Memory B cell (primary cell): Measurements from ENCODE around the gene RPL13.

Source experiments
- ATAC-seq: fragments of 150-1000 bp; cut with Tn5 transposase; 2 replicates; pipeline ENCODE4 v1.10.0; 2021; ENCODE audit warnings: low read depth, mild to moderate bottlenecking, moderate library complexity
- DNase-seq, 2 donors: peaks; one replicate each; pipeline ENCODE4 v3.0.0; 2022; ENCODE audit warnings: low spot score in 2 of 2
- H3K27ac Mint-ChIP-seq: one replicate; pipeline ENCODE4 v1.8.0; 2022; ENCODE audit warnings: mild to moderate bottlenecking, moderate library complexity, mixed read lengths
- H3K27me3 Mint-ChIP-seq: one replicate; pipeline ENCODE4 v1.8.0; 2022; ENCODE audit warnings: mixed read lengths
- H3K36me3 Mint-ChIP-seq: one replicate; pipeline ENCODE4 v1.8.0; 2022; ENCODE audit warnings: mild to moderate bottlenecking, mixed read lengths
- H3K4me1 Mint-ChIP-seq: one replicate; pipeline ENCODE4 v1.8.0; 2022; ENCODE audit warnings: mixed read lengths
- H3K4me3 Mint-ChIP-seq: one replicate; pipeline ENCODE4 v1.8.0; 2022; ENCODE audit warnings: mild to moderate bottlenecking, moderate library complexity, mixed read lengths
- H3K9me3 Mint-ChIP-seq: one replicate; pipeline ENCODE4 v1.8.0; 2022; ENCODE audit warnings: mixed read lengths

The RPL13 gene

GRCh38 chr16:89560378-89561141 lies at the start of gene RPL13:
RPL13 (plus strand) TSS chr16:89560682; CDS start chr16:89560960, 278 bp downstream.
- Mint-ChIP-seq H3K36me3 (peaks cover 11% of the 10 kb centered on the region), H3K27ac (peak within 1 kb of the TSS; percentile 92), H3K4me3 (peak within 1 kb of the TSS; percentile 99), H3K4me1 (peaks cover 37% of the 10 kb centered on the region), H3K9me3 (no peaks in the 10 kb centered on the region), H3K27me3 (no peaks in the 10 kb centered on the region)
- ATAC-seq (peak; percentile 91), DNase-seq (peak; percentile 85 to 87)

DNA sequence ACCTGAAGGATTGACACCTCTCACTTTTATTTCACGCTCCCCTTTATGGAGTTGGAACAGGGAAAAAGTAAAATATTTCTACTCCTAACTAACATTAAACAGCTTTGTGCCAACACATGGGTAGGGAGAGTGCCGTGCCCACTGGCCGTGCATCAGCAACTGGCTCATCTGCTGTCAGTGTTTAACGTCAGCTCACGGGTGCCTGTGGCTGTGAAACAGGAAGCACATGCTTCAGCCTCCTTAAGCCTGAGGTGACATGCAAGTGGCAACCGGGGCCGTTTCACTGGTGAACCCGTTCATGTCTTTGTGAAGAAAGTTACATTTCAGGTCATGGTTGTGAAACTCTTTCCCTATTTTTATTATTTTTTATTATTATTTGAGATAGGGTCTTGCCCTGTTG lies 49.1 kb upstream of the RPL13 start:
- DNase-seq (no peak), ATAC-seq (no peak)
- Mint-ChIP-seq H3K36me3 (peaks cover 13% of the 10 kb centered on the region), H3K4me1 (no peaks in the 10 kb centered on the region), H3K4me3 (no peak overlapping the region), H3K27ac (no peak overlapping the region), H3K9me3 (no peaks in the 10 kb centered on the region), H3K27me3 (no peaks in the 10 kb centered on the region)

DNA sequence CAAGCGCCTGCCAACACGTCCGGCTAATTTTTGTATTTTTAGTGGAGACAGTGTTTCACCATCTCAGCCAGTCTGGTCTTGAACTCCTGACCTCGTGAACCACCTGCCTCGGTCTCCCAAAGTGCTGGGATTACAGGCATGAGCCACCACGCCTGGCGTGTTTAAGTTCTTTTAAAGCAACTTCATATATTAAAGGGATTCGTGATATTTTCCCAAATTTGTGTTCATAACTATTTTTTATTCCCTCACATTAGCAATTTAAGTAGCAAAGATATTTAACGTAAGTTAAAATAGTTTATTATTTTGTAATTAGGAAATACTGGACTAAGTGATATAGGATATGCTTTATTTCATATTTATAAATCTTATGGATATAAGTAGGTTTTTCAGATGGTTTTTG lies 48.0 kb upstream of the RPL13 start:
- no peak for ATAC-seq
- no peak overlapping the region for H3K4me3 Mint-ChIP-seq
- H3K4me1 Mint-ChIP-seq, result no peaks in the 10 kb centered on the region
- H3K27ac Mint-ChIP-seq, result no peak overlapping the region
- H3K9me3 Mint-ChIP-seq, result no peaks in the 10 kb centered on the region
- H3K27me3 Mint-ChIP-seq, result no peaks in the 10 kb centered on the region
- DNase-seq, result no peak
- peaks cover 17% of the 10 kb centered on the region for H3K36me3 Mint-ChIP-seq

DNA sequence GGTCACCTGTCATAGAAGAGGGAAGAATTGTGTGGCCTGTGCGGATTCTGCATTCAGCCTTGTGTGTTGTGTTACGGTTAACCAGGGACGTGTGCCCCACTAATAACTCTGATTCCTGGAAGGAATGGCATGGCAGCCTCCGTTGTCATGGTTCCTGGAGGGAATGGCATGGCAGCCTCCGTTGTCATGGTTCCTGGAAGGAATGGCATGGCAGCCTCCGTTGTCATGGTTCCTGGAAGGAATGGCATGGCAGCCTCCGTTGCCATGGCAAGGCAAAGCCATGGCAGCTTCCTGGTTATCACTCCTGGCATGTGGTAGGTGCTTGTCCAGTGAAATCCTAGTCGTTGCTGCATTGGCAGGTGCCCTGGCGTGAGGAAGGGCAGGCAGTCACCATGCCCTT lies 43.4 kb upstream of the RPL13 start:
- no peaks in the 10 kb centered on the region for H3K27me3 Mint-ChIP-seq
- DNase-seq, result no peak
- peaks cover 32% of the 10 kb centered on the region for H3K36me3 Mint-ChIP-seq

GRCh38 chr16:89519881-89520280 lies 40.6 kb upstream of the RPL13 start:
- Mint-ChIP-seq H3K27ac (no peak overlapping the region), H3K36me3 (peaks cover 38% of the 10 kb centered on the region), H3K27me3 (no peaks in the 10 kb centered on the region), H3K9me3 (no peaks in the 10 kb centered on the region), H3K4me1 (peaks cover 3% of the 10 kb centered on the region), H3K4me3 (no peak overlapping the region)
- no peak for DNase-seq
- no peak for ATAC-seq

More for the DNA sequence above, 43.4 kb upstream of the RPL13 start:
- no peaks in the 10 kb centered on the region for H3K9me3 Mint-ChIP-seq
- H3K27ac Mint-ChIP-seq, result no peak overlapping the region
- no peak for ATAC-seq
- H3K4me3 Mint-ChIP-seq, result no peak overlapping the region
- H3K4me1 Mint-ChIP-seq, result peaks cover 3% of the 10 kb centered on the region

- peaks cover 3% of the 10 kb centered on the region for H3K4me1 Mint-ChIP-seq
- no peaks in the 10 kb centered on the region for H3K27me3 Mint-ChIP-seq
- no peak overlapping the region for H3K27ac Mint-ChIP-seq
- ATAC-seq (no peak), DNase-seq (no peak)
- H3K36me3 Mint-ChIP-seq, result peaks cover 44% of the 10 kb centered on the region
- H3K9me3 Mint-ChIP-seq, result no peaks in the 10 kb centered on the region
- no peak overlapping the region for H3K4me3 Mint-ChIP-seq
Observed at GRCh38 chr16:89522287-89522686, 38.2 kb upstream of the RPL13 start.

GRCh38 chr16:89523680-89524344 lies 36.7 kb upstream of the RPL13 start:
- ATAC-seq, result no peak
- no peak overlapping the region for H3K27ac Mint-ChIP-seq
- H3K4me3 Mint-ChIP-seq, result no peak overlapping the region
- H3K4me1 Mint-ChIP-seq, result peaks cover 3% of the 10 kb centered on the region
- no peaks in the 10 kb centered on the region for H3K9me3 Mint-ChIP-seq
- no peak for DNase-seq
- H3K36me3 Mint-ChIP-seq, result peaks cover 39% of the 10 kb centered on the region
- H3K27me3 Mint-ChIP-seq, result no peaks in the 10 kb centered on the region

GRCh38 chr16:89525146-89525913 lies 35.2 kb upstream of the RPL13 start:
- ATAC-seq, result no peak

DNA sequence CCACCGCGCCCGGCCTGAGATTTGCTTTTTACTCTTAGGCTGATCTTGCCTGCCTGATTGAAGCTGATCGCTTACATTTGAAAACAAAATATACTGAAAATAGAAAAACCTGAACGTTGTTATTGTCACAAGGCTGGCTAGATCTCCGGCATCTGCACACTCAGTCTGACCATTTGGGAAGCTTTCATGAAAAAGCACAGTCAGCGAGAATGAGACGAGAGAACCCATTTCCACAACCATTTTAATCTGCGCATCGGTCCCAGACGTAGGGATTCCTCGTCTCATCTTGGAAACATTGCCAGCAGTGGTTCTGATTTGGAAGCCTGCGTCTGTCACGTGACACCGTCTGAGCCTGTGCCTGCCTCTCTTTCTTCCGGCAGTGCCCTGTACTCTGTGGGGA lies 31.4 kb upstream of the RPL13 start:
- Mint-ChIP-seq H3K27me3 (no peaks in the 10 kb centered on the region), H3K9me3 (no peaks in the 10 kb centered on the region)

More at GRCh38 chr16:89525146-89525913, 35.2 kb upstream of the RPL13 start:
- DNase-seq, result no peak
- peaks cover 3% of the 10 kb centered on the region for H3K4me1 Mint-ChIP-seq
- H3K27me3 Mint-ChIP-seq, result no peaks in the 10 kb centered on the region
- peaks cover 40% of the 10 kb centered on the region for H3K36me3 Mint-ChIP-seq
- no peaks in the 10 kb centered on the region for H3K9me3 Mint-ChIP-seq
- no peak overlapping the region for H3K4me3 Mint-ChIP-seq
- no peak overlapping the region for H3K27ac Mint-ChIP-seq

GRCh38 chr16:89530401-89531381 lies 29.8 kb upstream of the RPL13 start:
- peaks cover 14% of the 10 kb centered on the region for H3K4me1 Mint-ChIP-seq

More for the DNA sequence above, 31.4 kb upstream of the RPL13 start:
- no peak overlapping the region for H3K27ac Mint-ChIP-seq
- H3K36me3 Mint-ChIP-seq, result peaks cover 31% of the 10 kb centered on the region
- ATAC-seq, result no peak
- no peak for DNase-seq
- H3K4me3 Mint-ChIP-seq, result no peak overlapping the region
- peaks cover 3% of the 10 kb centered on the region for H3K4me1 Mint-ChIP-seq

DNA sequence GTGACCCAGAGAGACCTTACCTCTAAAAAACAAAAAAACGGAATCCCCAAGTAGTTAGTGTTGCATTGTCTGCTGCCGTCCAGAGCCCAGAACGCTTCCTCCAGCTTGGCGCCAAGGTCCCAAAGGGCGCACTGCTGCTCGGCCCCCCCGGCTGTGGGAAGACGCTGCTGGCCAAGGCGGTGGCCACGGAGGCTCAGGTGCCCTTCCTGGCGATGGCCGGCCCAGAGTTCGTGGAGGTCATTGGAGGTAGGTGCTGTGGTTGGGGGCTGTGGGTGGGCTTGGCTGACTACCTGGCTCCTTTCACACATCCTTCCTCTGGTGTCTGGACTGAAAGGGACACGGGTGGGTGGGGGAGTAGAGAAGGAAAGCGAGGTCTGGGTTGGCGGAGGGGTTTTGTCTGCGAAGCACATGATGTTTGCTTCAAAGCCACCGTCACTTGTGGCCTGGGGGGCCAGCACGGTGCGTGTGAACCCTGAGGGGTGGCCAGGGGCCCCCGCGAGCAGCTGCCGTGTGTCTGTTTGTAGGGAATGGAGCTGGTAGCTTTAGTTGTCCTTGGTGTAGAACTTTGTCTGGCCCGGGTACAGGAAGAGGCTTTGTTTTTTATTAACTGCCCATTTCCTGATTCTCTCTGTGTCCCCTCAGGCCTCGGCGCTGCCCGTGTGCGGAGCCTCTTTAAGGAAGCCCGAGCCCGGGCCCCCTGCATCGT lies 28.5 kb upstream of the RPL13 start:
- DNase-seq, result no peak
- Mint-ChIP-seq H3K4me3 (no peak overlapping the region), H3K36me3 (peaks cover 18% of the 10 kb centered on the region), H3K27me3 (no peaks in the 10 kb centered on the region), H3K4me1 (peaks cover 14% of the 10 kb centered on the region), H3K27ac (no peak overlapping the region), H3K9me3 (no peaks in the 10 kb centered on the region)
- ATAC-seq, result no peak

More at GRCh38 chr16:89530401-89531381, 29.8 kb upstream of the RPL13 start:
- no peak for DNase-seq
- no peak overlapping the region for H3K27ac Mint-ChIP-seq
- no peaks in the 10 kb centered on the region for H3K9me3 Mint-ChIP-seq
- H3K4me3 Mint-ChIP-seq, result no peak overlapping the region
- H3K27me3 Mint-ChIP-seq, result no peaks in the 10 kb centered on the region
- peaks cover 24% of the 10 kb centered on the region for H3K36me3 Mint-ChIP-seq
- no peak for ATAC-seq

GRCh38 chr16:89534252-89534756 lies 26.2 kb upstream of the RPL13 start:
- Mint-ChIP-seq H3K9me3 (no peaks in the 10 kb centered on the region), H3K4me3 (peak overlapping the region; percentile 36), H3K36me3 (peaks cover 6% of the 10 kb centered on the region), H3K27me3 (no peaks in the 10 kb centered on the region), H3K4me1 (peaks cover 14% of the 10 kb centered on the region), H3K27ac (peak overlapping the region; percentile 81)
- DNase-seq, result peak; percentile 36 to 48
- peak; percentile 93 for ATAC-seq
